GM21367 (cell line): ENCODE data around the gene DNTT.

ENCODE experiments used
- ATAC-seq: cut with Tn5 transposase; IDR thresholded peaks from one replicate; pipeline ENCODE4 v1.9.1; 2021; ENCODE audit not compliant: unreplicated experiment

DNTT gene

DNA sequence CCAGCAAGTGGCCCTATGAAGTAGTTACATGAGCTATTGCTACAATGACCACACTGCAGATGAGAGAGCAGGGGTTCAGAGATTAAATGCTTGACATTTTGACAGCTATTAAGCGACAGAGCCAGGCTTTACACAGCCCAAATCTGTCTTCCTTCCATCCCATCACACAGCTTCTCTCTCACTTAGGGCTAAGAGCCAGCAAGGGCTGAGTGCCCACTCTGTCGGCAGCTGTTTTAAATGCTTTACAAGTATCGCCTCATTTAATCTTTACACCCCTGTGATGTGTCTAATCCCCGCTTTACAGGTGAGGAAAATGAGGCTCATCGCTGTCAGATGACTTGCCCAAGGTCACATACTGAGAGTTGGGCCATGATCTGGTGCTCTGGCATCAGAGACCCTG is 69.8 kb downstream of the DNTT start:
- ATAC-seq, result no peak

- no peak for ATAC-seq
Observed at GRCh38 chr10:96374639-96374984, 70.4 kb downstream of the DNTT start.

DNA sequence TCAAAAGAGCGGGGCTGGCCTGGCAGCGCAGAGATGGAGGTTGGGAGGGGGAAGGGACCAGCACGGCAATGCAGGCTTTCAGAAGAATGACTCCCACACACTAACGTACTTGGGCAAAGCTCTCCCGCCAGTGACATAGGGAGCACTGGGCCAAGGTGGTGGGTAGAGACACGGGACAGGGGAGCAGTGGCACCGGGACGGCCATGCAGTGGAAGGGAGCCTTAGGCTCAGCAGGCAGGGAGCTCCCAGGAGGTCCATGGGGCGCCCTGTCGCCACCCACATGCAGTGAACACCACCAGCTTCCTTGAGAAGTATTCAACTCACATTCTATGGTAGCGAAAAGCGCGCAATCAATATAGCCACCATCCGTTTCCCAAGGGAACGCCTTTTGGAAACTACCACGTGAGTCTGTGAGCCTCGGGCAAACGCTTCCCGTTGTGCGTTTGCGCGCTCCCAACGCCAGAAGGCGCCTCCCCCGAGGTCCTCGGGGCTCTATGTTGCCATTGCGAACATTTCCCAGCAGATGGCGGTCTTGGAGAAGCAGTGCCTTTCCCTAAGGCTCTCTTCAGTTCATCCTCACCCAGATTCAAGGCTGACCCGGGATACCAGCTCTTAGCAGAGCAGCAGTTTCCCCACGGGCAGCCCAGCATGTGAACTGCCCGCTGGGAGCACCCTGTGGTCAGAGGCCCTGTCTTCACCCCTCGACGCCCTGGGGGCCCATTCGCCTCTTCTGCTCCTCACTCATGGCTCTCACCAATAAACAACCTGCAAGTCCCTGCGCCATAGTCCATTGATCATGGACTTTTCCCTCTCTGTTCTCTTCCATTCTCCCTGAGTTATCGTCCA is 71.0 kb downstream of the DNTT start:
- ATAC-seq, result peak; percentile 69

GRCh38 chr10:96376483-96376882 is 72.2 kb downstream of the DNTT start:
- no peak for ATAC-seq

DNA sequence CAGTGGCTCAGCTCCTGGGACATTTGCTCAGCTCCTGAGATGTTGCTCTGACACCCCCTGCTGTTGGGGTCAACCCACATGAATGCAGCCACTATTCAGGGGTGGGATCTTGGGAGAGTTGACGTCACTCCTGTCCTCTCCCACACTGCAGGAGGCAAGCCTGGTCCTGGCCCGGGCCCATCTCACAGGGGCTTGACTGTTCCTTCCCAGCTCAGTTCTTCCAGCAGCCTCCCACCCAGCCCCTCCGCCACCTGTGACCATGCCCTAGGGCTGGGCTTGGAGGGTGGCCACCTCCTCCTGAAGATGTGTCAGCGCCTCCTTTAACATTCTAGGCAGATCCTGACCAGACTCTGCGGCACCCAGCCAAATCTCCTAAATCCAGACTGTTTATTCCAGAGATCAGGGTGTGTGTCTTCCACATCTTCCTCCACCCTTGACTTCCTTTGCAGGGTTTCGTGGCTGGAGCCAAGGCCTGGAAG is 73.6 kb downstream of the DNTT start:
- ATAC-seq, result no peak

- ATAC-seq, result no peak
Observed at GRCh38 chr10:96378741-96379140, 74.5 kb downstream of the DNTT start.

- ATAC-seq, result no peak
Observed at GRCh38 chr10:96379758-96380157, 75.5 kb downstream of the DNTT start.

GRCh38 chr10:96380821-96381220 is 76.6 kb downstream of the DNTT start:
- no peak for ATAC-seq

GRCh38 chr10:96384506-96384905 is 80.3 kb downstream of the DNTT start:
- ATAC-seq, result no peak

GRCh38 chr10:96387161-96387560 is 82.9 kb downstream of the DNTT start:
- ATAC-seq, result no peak

DNA sequence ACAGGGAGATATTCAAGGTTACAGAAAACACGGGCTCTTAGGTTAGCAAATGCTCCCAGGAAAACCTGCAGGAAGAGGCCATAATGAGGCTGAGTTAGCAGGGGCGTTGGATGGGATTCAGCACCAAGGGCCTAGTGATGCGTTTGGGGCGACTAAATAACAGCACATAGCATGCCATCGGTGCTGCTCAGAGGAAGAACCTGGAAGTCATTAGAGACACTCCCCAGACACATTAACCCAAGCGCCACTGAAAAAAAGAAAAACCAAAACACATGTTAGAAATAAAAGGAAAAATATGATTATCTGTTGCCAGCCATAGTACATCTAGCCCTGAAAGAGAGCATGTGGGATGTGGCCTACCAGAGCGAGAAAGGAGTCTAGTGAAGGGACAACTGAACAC is 83.4 kb downstream of the DNTT start:
- ATAC-seq, result no peak
